ENCODE data around the gene ZMIZ1. TPM values are rescaled to one million over a fixed set of nuclear protein-coding genes. Genes with fewer than 3 reads are reported as not detected.

ZMIZ1 gene
- total and polyA plus RNA-seq, 4 donors = 3.9 to 19.1 (median 9.8) TPM

GRCh38 chr10:79238158-79238520 lies 169.4 kb downstream of the ZMIZ1 start:
- no peak for DNase-seq (ENCODE audit: low spot score)
- Histone ChIP-seq H3K9me3 (ENCODE audit: control insufficient read depth in 4 of 4, low read length in 3 of 4) (no peaks in the 10 kb centered on the region), H3K4me3 (ENCODE audit: low read depth in 1 of 3, low read length in 3 of 3) (no peak overlapping the region), H3K36me3 (ENCODE audit: control insufficient read depth in 4 of 4, insufficient read depth in 3 of 4, low read depth in 1 of 4, low read length in 3 of 4) (peaks cover 0 to 3% (median 0%) of the 10 kb centered on the region in 4 donors), H3K27me3 (ENCODE audit: control insufficient read depth in 4 of 4, insufficient read depth in 4 of 4, low read length in 3 of 4) (no peaks in the 10 kb centered on the region), H3K27ac (ENCODE audit: low read depth in 1 of 2, low read length in 2 of 2) (no peak overlapping the region), H3K9ac (ENCODE audit: low read depth in 1 of 2, low read length in 2 of 2) (no peak overlapping the region), H3K4me1 (ENCODE audit: control insufficient read depth in 4 of 4, insufficient read depth in 4 of 4, low read length in 3 of 4) (peaks cover 0 to 4% (median 0%) of the 10 kb centered on the region in 4 donors)
- 63% methylated on average over 6 of the region's 6 CpGs for WGBS
- TF ChIP-seq YY1 (IDR thresholded peaks at IDR 0.05) (no peak), MAX (IDR thresholded peaks at IDR 0.05) (no peak), SP1 (IDR thresholded peaks at IDR 0.05) (no peak), GABPA (IDR thresholded peaks at IDR 0.05 in 1 of 2, conservative IDR thresholded peaks at IDR 0.05 in 1 of 2) (no peak), HNF4G (IDR thresholded peaks at IDR 0.05) (no peak), FOXA2 (IDR thresholded peaks at IDR 0.05) (no peak), TAF1 (conservative IDR thresholded peaks at IDR 0.05) (no peak), JUND (IDR thresholded peaks at IDR 0.05) (no peak), ATF3 (IDR thresholded peaks at IDR 0.05) (no peak), ZBTB33 (IDR thresholded peaks at IDR 0.05) (no peak), CTCF (IDR thresholded peaks at IDR 0.05; ENCODE audit: low read depth, low read length, missing input control) (no peak), RAD21 (IDR thresholded peaks at IDR 0.05) (no peak)

GRCh38 chr10:79238606-79239005 lies 169.8 kb downstream of the ZMIZ1 start:
- no peaks in the 10 kb centered on the region for H3K36me3 ChIP-seq (ENCODE audit: control insufficient read depth in 4 of 4, insufficient read depth in 3 of 4, low read depth in 1 of 4, low read length in 3 of 4)
- H3K27ac ChIP-seq (ENCODE audit: low read depth in 1 of 2, low read length in 2 of 2) = no peak overlapping the region
- no peak for TF ChIP-seq FOXA1 (IDR thresholded peaks at IDR 0.05)

GRCh38 chr10:79239275-79239779 lies 170.6 kb downstream of the ZMIZ1 start:
- TF ChIP-seq FOXA1 (IDR thresholded peaks at IDR 0.05) (no peak), JUND (IDR thresholded peaks at IDR 0.05) (no peak), CTCF (IDR thresholded peaks at IDR 0.05; ENCODE audit: low read depth, low read length, missing input control) (no peak), ATF3 (IDR thresholded peaks at IDR 0.05) (no peak), GABPA (IDR thresholded peaks at IDR 0.05 in 1 of 2, conservative IDR thresholded peaks at IDR 0.05 in 1 of 2) (no peak), REST (IDR thresholded peaks at IDR 0.05) (no peak), SP1 (IDR thresholded peaks at IDR 0.05) (no peak), RXRA (IDR thresholded peaks at IDR 0.05) (no peak), NR2F2 (IDR thresholded peaks at IDR 0.05) (no peak), TAF1 (conservative IDR thresholded peaks at IDR 0.05) (no peak), RAD21 (IDR thresholded peaks at IDR 0.05) (no peak)

More at GRCh38 chr10:79238606-79239005, 169.8 kb downstream of the ZMIZ1 start:
- Histone ChIP-seq H3K4me3 (ENCODE audit: low read depth in 1 of 3, low read length in 3 of 3) (no peak overlapping the region), H3K27me3 (ENCODE audit: control insufficient read depth in 4 of 4, insufficient read depth in 4 of 4, low read length in 3 of 4) (no peaks in the 10 kb centered on the region), H3K9ac (ENCODE audit: low read depth in 1 of 2, low read length in 2 of 2) (no peak overlapping the region), H3K4me1 (ENCODE audit: control insufficient read depth in 4 of 4, insufficient read depth in 4 of 4, low read length in 3 of 4) (peaks cover 0 to 4% (median 0%) of the 10 kb centered on the region in 4 donors), H3K9me3 (ENCODE audit: control insufficient read depth in 4 of 4, low read length in 3 of 4) (no peaks in the 10 kb centered on the region)
- 91% methylated on average over 2 of the region's 2 CpGs for WGBS
- DNase-seq (ENCODE audit: low spot score) = no peak

More at GRCh38 chr10:79239275-79239779, 170.6 kb downstream of the ZMIZ1 start:
- H3K27ac ChIP-seq (ENCODE audit: low read depth in 1 of 2, low read length in 2 of 2) = no peak overlapping the region
- no peaks in the 10 kb centered on the region for H3K9me3 ChIP-seq (ENCODE audit: control insufficient read depth in 4 of 4, low read length in 3 of 4)
- H3K4me1 ChIP-seq (ENCODE audit: control insufficient read depth in 4 of 4, insufficient read depth in 4 of 4, low read length in 3 of 4) = peaks cover 0 to 5% (median 2%) of the 10 kb centered on the region in 4 donors
- no peak for DNase-seq (ENCODE audit: low spot score)
- no peak overlapping the region for H3K4me3 ChIP-seq (ENCODE audit: low read depth in 1 of 3, low read length in 3 of 3)
- 87% methylated on average over 10 of the region's 10 CpGs for WGBS
- no peaks in the 10 kb centered on the region for H3K36me3 ChIP-seq (ENCODE audit: control insufficient read depth in 4 of 4, insufficient read depth in 3 of 4, low read depth in 1 of 4, low read length in 3 of 4)
- H3K27me3 ChIP-seq (ENCODE audit: control insufficient read depth in 4 of 4, insufficient read depth in 4 of 4, low read length in 3 of 4) = no peaks in the 10 kb centered on the region
- H3K9ac ChIP-seq (ENCODE audit: low read depth in 1 of 2, low read length in 2 of 2) = no peak overlapping the region
